GM12891 (cell line): ENCODE data around the gene FBXL17.

Source experiments
- DNase-seq: peaks from one replicate; pipeline ENCODE4 v3.0.0; 2011; ENCODE audit warnings: low spot score; ENCODE audit not compliant: insufficient read length
- FAIRE-seq: peaks from 2 replicates; lab custom pipeline; 2011; peaks lifted over from hg19 to GRCh38; lab: Jason Lieb, UNC
- PAX5 ChIP-seq: IDR thresholded peaks from 2 replicates; pipeline ENCODE4 v1.6.1; 2011; ENCODE audit warnings: low read length, moderate library complexity, mild to moderate bottlenecking; ENCODE audit not compliant: insufficient read depth, severe bottlenecking
- POLR2A ChIP-seq: IDR thresholded peaks from 2 replicates; pipeline ENCODE4 v1.6.1; 2011; ENCODE audit warnings: low read depth, low read length, control low read depth
- POLR2AphosphoS5 ChIP-seq: IDR thresholded peaks from 2 replicates; pipeline ENCODE4 v1.6.1; 2011; ENCODE audit warnings: low read depth, low read length, control low read depth
- POU2F2 ChIP-seq: IDR thresholded peaks from 2 replicates; pipeline ENCODE4 v1.6.1; 2011; ENCODE audit warnings: low read depth, mild to moderate bottlenecking, control low read depth, low read length, moderate library complexity
- SPI1 ChIP-seq: IDR thresholded peaks from 2 replicates; pipeline ENCODE4 v1.6.1; 2011; ENCODE audit warnings: low read depth, low read length, control low read depth
- TAF1 ChIP-seq: IDR thresholded peaks from 2 replicates; pipeline ENCODE4 v1.6.1; 2011; ENCODE audit warnings: low read depth, low read length, control low read depth

Gene FBXL17

DNA sequence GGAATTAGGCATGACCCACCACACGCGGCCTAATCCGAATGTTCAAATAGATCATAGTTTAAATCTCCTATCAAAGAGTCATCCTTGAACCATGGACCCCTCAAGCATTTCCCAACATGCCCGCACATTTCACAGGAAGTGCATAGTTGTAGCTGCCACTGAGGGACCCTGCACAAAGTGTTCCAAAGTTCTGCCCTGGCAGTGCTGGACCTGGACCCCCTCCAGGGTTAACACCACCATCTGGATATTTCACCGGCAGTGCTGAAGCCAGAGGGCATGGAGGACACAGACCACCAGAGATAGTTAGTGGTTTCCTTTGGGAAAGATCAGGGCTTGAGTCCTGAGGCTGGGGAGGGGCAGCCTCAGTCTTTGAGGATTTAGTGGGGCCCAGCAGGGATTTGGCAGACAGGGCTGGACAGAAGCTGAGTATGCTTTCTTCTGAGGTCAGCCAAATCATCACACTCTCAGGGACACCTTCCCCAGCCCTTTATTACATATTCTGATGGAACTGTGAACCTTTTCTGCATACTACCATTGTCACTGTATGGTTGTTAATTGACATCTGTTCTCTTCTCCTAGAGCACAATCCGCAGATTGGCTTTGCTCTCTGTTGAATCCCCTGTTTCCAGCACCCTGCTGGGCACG lies 567.6 kb downstream of the FBXL17 start:
- FAIRE-seq, result peak; percentile 20

GRCh38 chr5:107813559-107813958 lies 568.3 kb downstream of the FBXL17 start:
- FAIRE-seq, result peak; percentile 84

More for the DNA sequence above, 567.6 kb downstream of the FBXL17 start:
- DNase-seq, result no peak
- TF ChIP-seq POLR2A (no peak), POU2F2 (no peak), TAF1 (no peak), PAX5 (no peak), POLR2AphosphoS5 (no peak), SPI1 (no peak)

GRCh38 chr5:107812570-107813141 lies 569.2 kb downstream of the FBXL17 start:
- FAIRE-seq, result peak; percentile 76
- DNase-seq, result peak; percentile 21
- no peak for TF ChIP-seq TAF1
- TF ChIP-seq POLR2A, result no peak
- TF ChIP-seq PAX5, result peak; percentile 24
- TF ChIP-seq SPI1, result peak; percentile 89
- no peak for TF ChIP-seq POU2F2
- TF ChIP-seq POLR2AphosphoS5, result no peak

More at GRCh38 chr5:107813559-107813958, 568.3 kb downstream of the FBXL17 start:
- DNase-seq, result peak; percentile 14
- TF ChIP-seq POU2F2 (peak; percentile 28; the same call in 1 of the 2 replicates), POLR2A (no peak), PAX5 (peak; percentile 24), TAF1 (no peak), POLR2AphosphoS5 (no peak), SPI1 (no peak)

GRCh38 chr5:107809201-107810034 lies 572.5 kb downstream of the FBXL17 start:
- DNase-seq (no peak), FAIRE-seq (no peak)
- TF ChIP-seq TAF1 (no peak), POLR2AphosphoS5 (no peak), SPI1 (no peak), PAX5 (no peak), POLR2A (no peak), POU2F2 (no peak)
